Measurements from ENCODE around the gene SLTM.
"Not testable (repeated sequence)": the region's sequence is repeated elsewhere in the genome, so short reads cannot be mapped to it uniquely, and the experiment has no call there.

Gene SLTM

DNA sequence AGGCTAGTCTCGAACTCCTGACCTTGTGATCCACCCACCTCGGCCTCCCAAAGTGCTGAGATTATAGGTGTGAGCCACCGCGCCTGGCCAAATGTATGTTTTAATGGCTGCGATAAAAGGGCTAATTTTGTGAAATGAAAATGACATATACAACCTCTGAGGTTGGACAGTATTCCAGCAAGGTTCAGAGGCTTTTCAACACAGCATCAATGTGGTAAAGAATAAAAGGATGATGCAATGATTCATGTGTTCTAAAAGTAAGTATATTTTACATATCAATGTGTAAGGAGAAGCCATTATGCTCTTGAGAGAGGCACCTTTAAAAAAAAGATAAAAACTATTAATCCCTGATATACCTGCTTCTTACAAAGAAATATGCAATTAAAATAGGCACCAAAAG lies 6.7 kb downstream of the SLTM start:
- no peak for DNase-seq

DNA sequence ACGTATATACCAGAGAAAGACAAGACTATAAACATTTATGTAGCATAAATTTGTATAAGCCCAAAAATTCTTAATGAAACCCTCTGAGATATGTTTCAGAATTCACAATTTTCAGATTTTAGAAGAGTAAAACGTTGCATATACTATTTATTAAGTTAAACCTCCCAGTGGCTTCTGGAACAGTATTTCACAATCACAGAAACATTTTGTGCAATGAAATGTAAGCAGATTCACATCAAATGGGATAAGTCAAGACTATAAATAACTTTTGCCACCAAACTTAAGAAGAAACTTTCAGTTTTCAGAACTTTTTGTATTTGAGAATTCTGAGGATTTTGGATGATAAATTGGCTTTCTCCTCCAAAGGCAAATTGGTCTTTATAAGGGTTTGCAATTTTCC lies 9.2 kb downstream of the SLTM start:
- peak; percentile 51 for DNase-seq

DNA sequence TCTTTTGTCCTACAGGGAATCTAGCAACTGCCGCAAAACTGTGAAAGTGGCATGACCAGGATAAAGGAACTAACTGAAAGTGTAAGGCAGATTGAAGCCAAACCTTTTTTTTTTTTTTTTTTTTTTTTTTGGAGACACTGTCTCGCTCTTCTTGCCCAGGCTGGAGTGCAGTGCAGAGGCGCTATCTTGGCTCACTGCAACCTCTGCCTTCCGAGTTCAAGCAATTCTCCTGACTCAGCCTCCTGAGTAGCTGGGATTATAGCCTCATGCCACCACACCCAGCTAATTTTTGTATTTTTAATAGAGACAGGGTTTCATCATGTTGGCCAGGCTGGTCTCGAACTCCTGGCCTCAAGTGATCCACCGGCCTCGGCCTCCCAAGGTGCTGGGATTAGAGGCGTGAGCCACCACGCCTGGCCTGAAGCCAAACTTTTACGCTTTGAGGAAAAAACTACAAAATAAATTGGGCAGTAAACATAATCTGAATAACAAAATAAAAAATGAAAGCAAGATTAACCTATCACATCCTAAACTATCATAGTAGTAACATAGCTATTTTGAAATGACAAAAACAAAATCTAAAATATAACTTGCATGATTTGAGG lies 9.7 kb downstream of the SLTM start:
- no peak for DNase-seq

DNA sequence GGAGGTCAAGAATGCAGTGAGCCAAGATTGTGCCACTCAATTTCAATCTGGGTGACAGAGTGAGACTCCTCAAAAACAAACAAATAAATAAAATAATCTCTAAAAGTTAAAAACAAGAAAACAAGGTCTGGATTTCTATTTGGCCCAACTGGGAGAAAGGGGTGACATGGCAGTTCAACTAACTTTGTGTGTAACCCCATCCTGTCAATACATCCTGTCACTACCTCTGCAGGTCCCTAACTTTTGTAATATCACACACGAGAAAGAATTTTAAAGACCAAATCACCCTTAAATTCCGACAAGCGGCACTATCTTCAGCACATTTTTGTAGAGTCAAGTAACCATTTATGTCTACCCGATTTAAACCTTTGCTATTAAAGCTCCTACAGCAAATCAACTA lies 10.2 kb downstream of the SLTM start:
- DNase-seq: no peak

DNA sequence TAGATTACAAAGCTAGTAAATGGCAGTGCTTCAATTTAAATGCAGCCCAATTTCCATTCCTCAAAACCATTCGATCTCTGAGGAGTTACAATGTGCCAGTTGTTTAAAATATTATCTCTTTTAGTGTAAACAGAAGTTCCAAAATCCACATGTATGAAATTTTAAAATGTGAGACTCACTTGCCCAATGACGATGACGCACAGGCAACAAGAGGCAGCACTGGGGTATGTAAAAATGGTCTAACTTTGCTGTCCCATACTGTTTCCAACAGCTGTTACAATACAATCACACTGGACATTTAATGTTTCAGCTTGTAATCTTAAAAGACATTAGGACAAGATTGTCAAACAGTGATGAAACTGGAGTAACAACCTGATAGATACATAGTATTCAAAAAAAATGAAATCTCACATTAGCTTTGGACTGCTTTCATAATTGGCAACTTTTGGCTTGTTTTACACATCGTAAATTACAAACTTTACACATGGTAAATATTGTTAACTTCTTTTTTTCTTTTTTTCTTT lies 12.2 kb downstream of the SLTM start:
- no peak for DNase-seq

DNA sequence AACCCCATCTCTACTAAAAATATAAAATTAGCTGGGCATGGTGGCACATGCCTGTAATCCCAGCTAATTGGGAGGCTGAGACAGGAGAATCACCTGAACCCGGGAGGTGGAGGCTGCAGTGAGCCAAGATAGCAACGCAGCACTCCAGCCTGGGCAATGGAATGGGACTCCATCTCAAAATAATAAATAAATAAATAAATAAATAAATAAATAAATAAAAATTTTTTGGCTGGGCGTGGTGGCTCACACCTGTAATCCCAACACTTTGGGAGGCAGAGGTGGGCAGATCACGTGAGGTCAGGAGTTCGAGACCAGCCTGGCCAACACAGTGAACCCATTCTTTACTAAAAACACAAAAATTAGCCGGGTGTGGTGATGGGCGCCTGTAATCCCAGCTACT lies 13.0 kb downstream of the SLTM start:
- DNase-seq: not testable (repeated sequence)

DNA sequence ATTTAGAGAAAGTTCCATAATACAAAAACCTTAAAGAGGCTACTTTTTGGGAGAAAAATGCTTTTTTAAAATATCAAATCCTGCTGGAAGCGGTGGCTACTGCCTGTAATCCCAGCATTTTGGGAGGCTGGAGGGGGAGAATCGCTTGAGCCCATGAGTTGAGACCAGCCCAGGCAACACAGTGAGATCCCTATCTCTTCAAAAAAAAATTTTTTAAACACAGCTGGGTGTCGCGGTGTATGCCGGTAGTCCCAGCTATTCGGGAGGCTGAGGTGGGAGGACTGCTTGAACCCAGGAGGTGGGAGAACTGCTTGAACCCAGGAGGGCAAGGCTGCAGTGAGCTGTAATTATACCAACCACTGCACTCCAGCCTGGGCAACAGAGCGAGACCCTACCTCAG lies 14.2 kb downstream of the SLTM start:
- DNase-seq: no peak

DNA sequence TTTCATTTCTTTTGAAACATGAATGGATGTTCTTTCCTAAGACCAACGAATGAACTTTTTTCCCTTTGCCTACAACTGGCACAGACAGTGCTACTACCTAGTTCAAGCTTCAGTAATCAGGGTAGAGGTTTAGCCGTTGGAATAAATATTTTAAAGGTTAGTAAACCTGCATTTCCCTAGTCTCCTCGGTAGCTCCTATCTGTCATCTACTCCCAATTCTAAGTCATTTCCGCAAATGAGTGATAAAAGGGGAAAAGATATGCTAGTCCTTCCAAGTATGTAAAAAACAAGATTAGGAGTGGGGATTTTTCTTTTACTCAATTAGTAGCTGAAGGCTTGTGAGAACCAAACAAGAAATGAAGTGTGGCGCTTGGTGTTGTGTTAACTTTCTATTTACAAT lies 15.2 kb downstream of the SLTM start:
- no peak for DNase-seq

DNA sequence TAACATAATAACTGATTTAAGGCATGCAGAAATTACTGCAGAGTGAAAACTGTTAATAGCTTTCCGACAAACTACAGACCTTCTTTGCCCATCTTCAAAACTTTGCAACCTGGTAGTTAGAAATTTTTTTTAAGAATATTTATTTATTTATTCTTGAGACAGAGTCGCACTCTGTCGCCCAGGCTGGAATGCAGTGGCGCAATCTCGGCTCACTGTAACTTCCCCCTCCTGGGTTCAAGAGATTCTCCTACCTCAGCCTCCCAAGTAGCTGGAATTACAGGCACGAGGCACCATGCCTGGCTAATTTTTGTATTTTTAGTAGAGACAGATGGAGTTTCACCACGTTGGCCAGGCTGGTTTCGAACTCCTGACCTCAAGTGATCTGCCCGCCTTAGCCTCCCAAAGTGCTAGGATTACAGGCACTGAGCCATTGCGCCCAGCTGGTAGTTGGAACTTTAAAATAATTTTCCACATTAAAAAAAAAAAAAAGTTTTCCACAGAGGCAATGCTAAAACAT lies 15.8 kb downstream of the SLTM start:
- not testable (repeated sequence) for DNase-seq

DNA sequence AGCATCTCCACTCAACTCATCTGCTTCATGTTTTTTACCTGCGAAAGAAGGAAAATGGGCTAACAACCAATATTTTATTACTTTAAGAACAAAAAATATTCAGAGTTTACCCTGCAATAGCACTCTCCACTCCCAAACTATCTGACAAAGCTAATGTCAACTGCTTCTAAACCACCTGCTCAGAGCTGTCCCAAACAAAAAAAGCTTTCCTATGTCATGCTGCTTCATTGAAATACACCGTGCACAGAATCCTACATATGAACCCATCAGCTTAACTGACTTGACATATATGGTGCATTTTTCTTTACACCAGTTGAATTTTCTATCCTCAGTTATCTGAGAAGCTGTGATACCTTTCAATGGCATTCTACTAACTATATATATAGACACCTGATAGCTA lies 16.5 kb downstream of the SLTM start:
- no peak for DNase-seq

DNA sequence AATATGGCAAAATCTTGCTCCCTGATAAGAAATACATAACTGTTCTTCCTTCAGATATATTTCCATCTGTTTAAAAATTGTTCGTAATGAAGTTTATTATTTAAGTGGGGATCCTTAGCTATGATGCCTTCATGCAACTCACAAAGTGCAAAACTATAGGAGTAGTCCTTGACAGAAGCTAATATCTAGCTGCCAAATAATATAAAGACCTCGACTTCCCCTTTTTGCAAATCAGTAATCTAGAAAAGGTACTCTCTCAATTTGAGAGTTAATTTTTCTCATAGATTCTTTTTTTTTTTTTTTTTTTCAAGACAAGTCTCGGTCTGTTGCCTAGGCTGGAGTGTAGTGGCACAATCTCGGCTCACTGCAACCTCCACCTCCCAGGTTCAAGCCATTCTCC lies 23.0 kb downstream of the SLTM start:
- no peak for DNase-seq

DNA sequence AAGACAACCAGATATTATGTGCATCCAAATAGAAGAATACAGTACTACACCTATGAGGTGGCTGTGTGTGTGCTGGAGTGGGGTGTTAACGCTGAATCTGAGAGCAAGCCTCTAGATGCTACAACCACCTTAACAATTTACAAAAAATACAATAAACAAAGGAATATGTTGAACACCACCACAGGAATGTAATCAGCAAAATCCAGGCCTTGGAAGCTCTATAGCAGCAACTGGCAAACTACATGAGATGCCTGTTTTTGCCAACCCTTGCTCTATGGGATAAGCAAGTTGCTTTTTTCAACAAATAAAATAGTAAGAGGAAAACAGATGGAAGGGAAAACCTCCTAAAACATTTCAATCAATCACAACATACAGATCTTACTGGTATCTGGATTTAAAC lies 23.9 kb downstream of the SLTM start:
- no peak for DNase-seq

DNA sequence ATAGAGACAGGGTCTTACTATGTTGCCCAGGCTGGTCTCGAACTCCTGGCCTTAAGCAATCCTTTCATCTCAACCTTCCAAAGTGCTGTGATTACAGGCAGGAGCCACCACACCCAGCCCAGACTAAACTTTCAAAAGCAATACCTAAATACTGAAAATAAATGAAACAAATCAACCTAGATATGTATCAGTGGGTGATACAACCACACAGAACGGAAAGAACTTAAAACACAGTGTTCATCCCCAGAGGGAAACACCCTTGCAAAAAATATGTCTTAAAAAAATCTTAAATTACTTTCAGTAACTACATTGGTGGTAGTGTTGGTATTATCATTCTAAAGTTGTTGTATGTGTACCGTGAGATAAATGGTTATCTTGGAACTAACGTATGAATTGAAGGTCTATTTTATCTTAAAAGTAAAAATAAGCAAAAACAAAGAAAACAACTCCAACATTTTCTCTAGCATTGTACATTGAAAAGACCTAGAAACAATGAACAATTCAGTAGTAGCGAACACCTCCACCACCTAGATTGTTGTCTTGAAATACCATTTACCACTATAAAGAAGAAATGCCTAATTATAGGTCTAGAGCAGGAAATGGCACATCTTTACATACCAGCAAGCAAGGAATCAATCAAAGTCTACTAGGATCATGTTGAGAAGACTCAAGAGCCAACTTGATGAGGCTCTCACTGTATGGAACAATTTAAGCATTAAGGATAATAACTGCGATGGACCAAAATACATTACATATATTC lies 24.7 kb downstream of the SLTM start:
- DNase-seq: no peak

DNA sequence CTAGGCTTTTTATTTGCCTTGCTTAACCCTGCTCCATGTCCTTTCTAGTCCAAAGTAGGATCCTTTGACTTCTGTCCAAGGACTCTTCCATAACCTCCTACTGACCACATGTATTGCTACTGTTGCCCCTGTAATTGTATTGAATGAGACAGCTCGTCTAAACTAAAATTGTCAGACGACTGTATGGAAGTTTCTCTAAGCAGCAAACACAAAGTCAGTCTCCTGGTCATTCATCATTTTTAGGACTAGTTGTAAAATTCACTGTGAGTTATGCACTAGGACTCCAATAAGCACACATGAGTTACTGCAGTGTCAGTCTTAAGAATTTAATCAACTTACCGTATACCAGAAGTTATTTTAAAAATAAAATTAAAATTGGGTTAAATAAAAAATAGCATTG lies 32.8 kb downstream of the SLTM start:
- no peak for DNase-seq

DNA sequence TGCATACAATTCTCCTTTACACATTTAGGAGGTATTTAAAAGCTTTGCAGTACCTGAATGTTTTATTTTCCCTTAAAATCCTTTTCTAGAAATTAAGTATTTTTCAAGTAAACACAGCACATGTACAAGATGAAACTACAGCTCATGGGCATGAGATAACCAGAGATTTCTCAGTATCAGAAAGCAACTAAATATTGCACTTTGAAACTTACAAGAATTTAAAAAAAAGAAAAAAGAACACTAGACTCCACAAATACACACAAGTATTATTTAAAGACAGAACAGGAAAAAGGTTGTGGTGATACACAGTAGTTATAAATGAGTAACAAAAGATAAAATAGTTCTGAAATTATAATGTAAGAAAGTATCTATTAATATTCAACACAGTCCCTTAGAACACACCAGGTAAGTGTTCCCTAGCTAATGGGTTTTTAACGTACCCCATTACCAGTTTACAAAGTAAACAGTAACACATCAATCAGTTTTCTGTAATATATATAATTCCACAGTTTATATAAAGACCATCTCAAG lies 35.3 kb downstream of the SLTM start:
- no peak for DNase-seq

DNA sequence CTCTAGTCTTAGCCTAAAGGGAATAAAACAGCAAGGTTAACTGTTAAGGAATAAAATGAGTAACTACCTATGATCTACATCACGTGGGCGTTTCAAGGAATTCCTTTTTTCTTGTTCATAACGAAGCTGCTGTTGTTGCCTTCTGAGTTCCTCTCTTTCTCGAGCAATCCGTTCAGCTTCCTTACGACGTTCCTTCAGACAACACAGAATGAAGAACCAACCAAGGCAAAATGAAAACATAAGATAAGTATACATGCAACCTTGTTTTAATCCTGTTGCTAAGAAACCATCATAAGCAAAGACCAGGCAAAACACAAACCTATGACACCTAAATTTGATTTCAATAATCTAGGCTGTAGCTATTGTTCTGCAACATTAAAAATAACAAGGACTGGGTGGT lies 44.1 kb downstream of the SLTM start:
- peak; percentile 49 for DNase-seq

DNA sequence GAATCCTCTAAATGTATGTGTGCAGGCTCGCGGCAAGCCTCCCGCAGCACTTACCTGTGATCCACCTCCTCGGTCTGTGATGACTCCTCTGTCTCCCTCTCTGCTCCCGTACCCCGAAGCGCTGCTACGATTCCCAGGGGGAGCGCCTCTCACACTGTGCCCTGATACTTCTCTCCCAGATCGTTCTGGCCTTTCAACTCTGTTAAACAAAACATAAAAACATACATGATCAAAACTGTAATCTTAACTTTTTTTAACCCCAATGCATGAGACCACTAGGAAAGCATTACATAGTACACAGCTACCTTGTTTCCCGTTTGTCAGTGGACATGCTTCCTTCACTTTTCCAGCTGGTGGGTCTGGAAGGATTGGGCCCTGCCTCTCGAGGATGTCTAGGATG lies 46.6 kb downstream of the SLTM start:
- no peak for DNase-seq

DNA sequence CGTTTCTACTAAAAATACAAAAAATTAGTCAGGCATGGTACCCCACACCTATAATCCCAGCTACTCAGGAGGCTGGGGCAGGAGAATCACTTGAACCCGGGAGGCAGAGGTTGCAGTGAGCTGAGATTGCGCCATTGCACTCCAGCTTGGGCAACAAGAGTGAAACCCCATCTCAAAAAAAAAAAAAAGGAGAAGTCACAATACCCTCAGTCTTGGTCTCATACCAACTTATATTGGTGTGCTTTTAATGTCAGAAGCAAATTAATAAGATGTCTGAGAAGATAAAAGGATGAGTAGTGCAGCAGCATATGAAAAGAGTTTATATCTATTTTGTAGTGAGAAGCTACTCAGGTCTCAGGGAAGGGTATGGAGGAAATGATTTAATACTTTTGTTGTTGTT lies 49.6 kb downstream of the SLTM start:
- DNase-seq: peak; percentile 20

DNA sequence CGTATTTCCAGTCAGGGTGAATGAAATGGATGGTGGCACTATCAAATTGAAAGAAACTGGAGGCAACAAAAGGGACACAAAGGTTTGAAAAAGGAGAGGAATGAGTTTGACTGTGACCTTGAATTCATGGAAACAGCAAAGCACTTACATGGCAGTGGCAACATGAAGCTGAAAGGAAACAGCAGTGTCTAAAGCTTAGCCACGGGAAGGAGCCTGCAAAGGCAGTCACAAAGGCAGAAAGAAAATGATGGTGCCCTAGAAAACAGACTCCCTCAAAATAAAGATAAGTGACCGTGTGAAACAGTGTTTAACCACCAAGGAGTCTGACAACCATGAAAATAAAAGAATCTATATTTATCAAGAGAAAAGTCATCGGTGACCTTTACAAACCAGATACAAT lies 51.2 kb downstream of the SLTM start:
- no peak for DNase-seq

DNA sequence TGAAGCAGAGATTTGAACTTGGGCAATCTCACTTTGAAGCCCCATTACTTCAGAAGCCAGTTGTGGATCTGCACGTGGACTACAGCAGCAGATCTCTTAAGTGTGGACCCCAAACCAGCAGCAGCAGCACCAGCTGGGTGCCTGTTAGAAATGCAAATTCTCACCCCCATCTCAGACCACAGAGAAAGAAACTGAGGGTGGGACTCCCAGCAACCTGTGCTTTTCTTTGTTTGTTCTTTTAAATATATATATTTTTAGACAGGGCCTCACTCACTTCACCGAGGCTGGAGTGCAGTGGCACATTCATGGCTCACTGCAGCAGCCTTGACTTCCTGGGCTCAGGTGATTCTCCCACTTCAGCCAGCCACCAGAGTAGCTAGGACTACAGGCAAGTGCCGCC lies 53.2 kb downstream of the SLTM start:
- DNase-seq: no peak

DNA sequence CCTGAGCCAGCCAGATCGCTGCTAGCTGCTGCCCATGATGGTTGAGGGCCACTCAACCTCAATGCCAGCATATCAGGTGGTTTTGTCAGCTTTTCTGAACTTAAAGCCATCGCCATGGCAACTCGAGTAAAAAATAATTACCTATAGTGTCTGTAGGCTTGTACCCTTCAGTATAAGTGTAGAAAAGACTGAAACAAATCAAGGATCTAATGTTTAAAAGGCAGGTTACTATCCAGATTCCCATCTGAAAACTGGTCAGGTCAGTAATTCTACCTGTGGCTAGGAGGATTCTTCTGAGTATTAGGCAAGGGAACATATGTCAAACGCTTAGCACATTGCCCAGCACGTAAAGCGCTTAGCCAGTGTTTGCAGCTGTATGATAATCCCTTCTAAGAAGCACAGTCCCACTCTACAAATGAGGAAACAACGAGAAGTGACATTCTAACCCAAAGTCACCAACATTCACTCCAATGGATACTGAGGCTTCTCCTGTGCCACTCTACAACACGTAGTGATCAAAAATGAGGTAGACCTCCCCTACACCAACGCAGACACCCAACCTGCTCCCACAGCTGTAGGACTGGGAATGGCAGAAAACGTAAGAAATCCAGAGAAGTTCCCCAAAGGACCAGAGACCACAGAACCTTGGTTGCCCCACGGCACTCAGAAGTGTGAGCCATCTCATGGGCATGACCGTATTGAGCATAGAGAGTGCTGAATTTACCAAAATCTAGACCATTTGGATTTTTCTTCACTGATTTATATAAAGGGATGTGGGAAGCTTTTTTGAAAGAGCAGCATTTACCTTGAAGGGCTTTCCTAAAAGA lies 55.3 kb downstream of the SLTM start:
- DNase-seq: no peak

DNA sequence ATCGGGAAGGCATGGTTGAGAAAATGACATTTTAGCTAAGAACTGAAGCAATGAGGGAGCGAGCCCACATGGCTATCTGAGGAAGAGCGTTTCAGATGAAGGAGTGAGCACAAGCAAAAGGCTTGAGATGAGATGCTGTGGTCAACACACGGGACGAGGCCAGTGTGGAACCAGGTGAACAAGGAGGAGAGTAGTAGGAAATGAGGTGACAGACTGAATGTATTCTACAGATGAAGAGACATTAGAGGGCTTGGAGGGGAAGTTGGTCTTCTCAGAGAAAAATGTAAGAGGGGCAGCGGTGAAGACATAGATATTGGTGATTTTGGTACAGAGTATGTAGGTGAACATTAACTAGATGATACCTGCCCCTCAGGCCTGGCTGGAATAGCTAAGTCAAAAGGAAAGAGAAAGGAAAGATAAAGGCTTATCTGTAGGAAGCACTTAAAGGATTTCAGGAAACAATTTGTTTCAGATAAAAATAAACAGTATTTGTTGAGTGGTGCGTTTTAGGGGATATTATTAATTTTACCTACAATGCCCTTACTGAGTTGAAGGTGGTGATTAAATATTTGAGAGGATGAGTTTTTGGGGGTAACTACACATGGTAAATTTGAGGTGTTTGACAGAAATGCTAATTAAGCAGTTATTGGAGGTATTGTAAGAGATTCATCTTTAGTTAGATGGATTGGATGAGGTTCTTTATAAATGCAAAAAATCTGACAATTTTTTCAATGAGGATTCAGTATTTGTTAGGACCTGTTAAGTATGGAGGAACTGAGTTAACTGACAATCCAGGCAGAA lies 57.0 kb downstream of the SLTM start:
- DNase-seq: no peak

DNA sequence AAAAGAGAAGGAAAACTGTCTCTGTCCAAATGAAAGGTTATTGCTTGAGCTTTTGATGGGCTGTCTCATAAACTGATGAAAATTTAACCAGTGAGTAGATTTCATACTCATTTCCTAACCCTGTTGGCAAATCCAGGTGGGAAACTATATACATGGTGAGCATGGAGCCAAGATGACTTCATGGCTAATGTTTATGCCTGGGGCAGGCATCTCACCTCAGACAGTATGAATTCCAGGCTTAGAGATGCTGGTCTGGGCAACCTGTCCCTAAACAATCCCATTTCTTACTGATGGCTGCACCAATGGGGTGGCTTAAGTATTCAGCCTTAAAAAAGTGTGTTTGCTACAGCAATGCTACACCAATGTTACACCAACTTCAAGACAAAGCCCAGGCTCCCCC lies 58.1 kb downstream of the SLTM start:
- no peak for DNase-seq
